ENCODE results near the gene PIK3R2. TPM values are rescaled to one million over a fixed set of nuclear protein-coding genes. Genes with fewer than 3 reads are reported as not detected.

Gene PIK3R2
- total and polyA plus RNA-seq, 2 of the 4 experiments (the other 2 are of a cell fraction), result 12.2 to 25.1 TPM

DNA sequence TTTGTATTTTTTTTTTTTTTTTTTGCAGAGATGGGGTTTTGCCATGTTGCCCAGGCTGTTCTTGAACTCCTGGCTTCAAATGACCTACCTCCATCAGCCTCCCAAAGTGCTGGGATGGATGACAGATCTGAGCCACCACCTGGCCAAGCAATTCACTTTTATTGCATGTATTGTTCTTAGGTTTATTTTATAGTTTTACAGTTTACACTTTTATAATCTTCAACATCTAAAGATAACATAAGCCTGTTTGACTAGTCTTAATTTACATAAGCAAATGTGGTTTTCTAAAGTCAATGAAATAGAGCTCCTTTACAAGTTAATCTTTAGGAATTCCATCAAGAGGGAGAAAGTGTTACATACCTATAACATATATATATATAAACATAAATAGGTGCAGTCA lies 30.6 kb downstream of the PIK3R2 start:
- Histone ChIP-seq H2AK9ac (replicated peaks; ENCODE audit: low read depth, low read length, poor library complexity) (no peak overlapping the region), H3K4me1 (ENCODE audit: control insufficient read depth, insufficient read depth, low read length) (no peaks in the 10 kb centered on the region), H3K36me3 (ENCODE audit: control insufficient read depth, insufficient read depth, low read length) (no peaks in the 10 kb centered on the region), H2AFZ (replicated peaks; ENCODE audit: low read length, poor library complexity) (no peak overlapping the region), H4K8ac (ENCODE audit: low read depth in 2 of 2, low read length in 2 of 2) (no peak overlapping the region), H3K4ac (ENCODE audit: low read depth, low read length) (no peak overlapping the region), H3K9ac (ENCODE audit: low read depth, low read length) (no peak overlapping the region), H3K9me1 (ENCODE audit: insufficient read depth, low read length) (no peaks in the 10 kb centered on the region), H3K18ac (ENCODE audit: low read depth, low read length) (no peak overlapping the region), H2BK20ac (ENCODE audit: low read depth, low read length) (no peak overlapping the region), H3K14ac (replicated peaks; ENCODE audit: low read depth, low read length) (no peak overlapping the region), H3K9me3 (ENCODE audit: control insufficient read depth, insufficient read depth, low read length) (no peaks in the 10 kb centered on the region), H2AK5ac (ENCODE audit: low read depth, low read length) (no peak overlapping the region), H3K79me1 (ENCODE audit: low read depth in 1 of 2, low read length in 2 of 2) (no peaks in the 10 kb centered on the region), H4K91ac (ENCODE audit: insufficient read depth, low read depth, low read length) (no peak overlapping the region), H2BK5ac (ENCODE audit: low read depth, low read length, poor library complexity, severe bottlenecking) (no peak overlapping the region), H3K27ac (ENCODE audit: insufficient read depth, low read length) (no peak overlapping the region), H3K27me3 (ENCODE audit: control insufficient read depth, insufficient read depth, low read length) (peaks cover 9% of the 10 kb centered on the region), H2BK15ac (ENCODE audit: low read depth, low read length) (no peak overlapping the region), H3K23ac (ENCODE audit: low read depth, low read length) (no peak overlapping the region), H3K4me3 (ENCODE audit: insufficient read depth, low read depth, low read length) (no peak overlapping the region), H3K56ac (ENCODE audit: extremely low read depth, insufficient read depth, low read length) (no peak overlapping the region), H4K20me1 (ENCODE audit: insufficient read depth, low read length) (no peaks in the 10 kb centered on the region), H2BK120ac (ENCODE audit: low read depth, low read length) (no peak overlapping the region), H3K4me2 (ENCODE audit: low read depth, low read length) (no peak overlapping the region), H4K5ac (ENCODE audit: low read depth, low read length) (no peak overlapping the region)
- no peak for DNase-seq
- CTCF ChIA-PET, result no interaction called here
- POLR2A ChIA-PET (ENCODE audit: unreplicated experiment), result no interaction called here
- no peak for TF ChIP-seq RFX5 (IDR thresholded peaks at IDR 0.05; ENCODE audit: low read depth, low read length)
- dilution Hi-C loops (cut with HindIII; ENCODE audit: low sequenced_read_pairs, unreplicated experiment), result no loop called here
- BruUV-seq (replicated peaks), result no TSS peak
- in situ Hi-C loops (cut with MboI; ENCODE audit: low sequenced_read_pairs), result no loop called here
- intact Hi-C loops (cut with micrococcal nuclease), result no loop called here
- no peak for ATAC-seq (ENCODE audit: low read depth)
